Uterus (tissue), 4 donors: ENCODE data around the gene TMEM222. TPM values are rescaled to one million over a fixed set of nuclear protein-coding genes. Genes with fewer than 3 reads are reported as not detected.

Experiments used
- DNase-seq, 2 donors: peaks; one replicate each; pipeline ENCODE4 v3.0.0-alpha.2; 2019 to 2020
- H3K27ac ChIP-seq, 2 donors: fragments of 200-600 bp; sonication (generic); 1 replicate in 1 of 2; 2 replicates in 1 of 2; pipeline ENCODE4 v1.5.1; 2016 to 2018
- H3K27me3 ChIP-seq, 2 donors: fragments of 200-600 bp; sonication (generic); one replicate each; pipeline ENCODE4 v1.5.1; 2018 to 2019; ENCODE audit warnings: control low read depth in 1 of 2
- H3K36me3 ChIP-seq, 2 donors: fragments of 200-600 bp; sonication (generic); one replicate each; pipeline ENCODE4 v1.5.1; 2019; ENCODE audit warnings: control low read depth in 1 of 2
- H3K4me1 ChIP-seq, 2 donors: fragments of 200-600 bp; sonication (generic); one replicate each; pipeline ENCODE4 v1.5.1; 2018 to 2019; ENCODE audit warnings: control low read depth in 1 of 2
- H3K4me3 ChIP-seq, 2 donors: fragments of 200-600 bp; sonication (generic); 1 replicate in 1 of 2; 2 replicates in 1 of 2; pipeline ENCODE4 v1.5.1; 2018 to 2019; ENCODE audit warnings: mild to moderate bottlenecking in 1 of 2
- H3K9me3 ChIP-seq, 2 donors: fragments of 200-600 bp; sonication (generic); one replicate each; pipeline ENCODE4 v1.5.1; 2019; ENCODE audit warnings: control low read depth in 1 of 2
- CTCF ChIP-seq, 4 experiments: fragments of 200-600 bp in 2 of 4; fragments of 450-650 bp in 2 of 4; sonication (generic) in 2 of 4; IDR thresholded peaks; one replicate each; pipeline ENCODE4 v1.5.1; 2016 to 2019; ENCODE audit warnings: antibody characterized with exemption in 4 of 4, mild to moderate bottlenecking in 2 of 4, moderate library complexity in 1 of 4
- POLR2A ChIP-seq, 2 donors: fragments of 450-650 bp; IDR thresholded peaks; one replicate each; pipeline ENCODE4 v1.6.1; 2016; ENCODE audit warnings: antibody characterized with exemption in 2 of 2, mild to moderate bottlenecking in 1 of 2, moderate library complexity in 1 of 2
- intact Hi-C: fragments of 100-400 bp; cut with DNase I; formaldehyde crosslinking; loops from one replicate; pipeline ENCODE4 v1.15.1; 2023; ENCODE audit warnings: low total_unique reads
- total RNA-seq, 4 donors: library from RNA; depleted of rRNA in 3 of 4; stranded (reverse); fragments of >200 nt in 3 of 4; gene quantifications; one replicate each; pipeline versions ENCODE4 v1.1.0 to v1.2.4, GENCODE V29; 2014 to 2023
- donor health status: DM: yes; HTN: yes; CAD: no.

Gene TMEM222
- total RNA-seq, 4 donors from 2014 or later: 9.7 to 43.9 (median 18.6) TPM

GRCh38 chr1:27350663-27351540, 28.9 kb downstream of the TMEM222 start:
- TF ChIP-seq POLR2A (IDR thresholded peaks at IDR 0.05) (no peak), CTCF (IDR thresholded peaks at IDR 0.05) (no peak)
- no peaks in the 10 kb centered on the region for H3K36me3 ChIP-seq
- no peaks in the 10 kb centered on the region for H3K9me3 ChIP-seq
- intact Hi-C loops: no loop called here
- no peak for DNase-seq
- H3K27ac ChIP-seq: no peak overlapping the region
- peaks cover 0 to 4% of the 10 kb centered on the region in 2 donors for H3K27me3 ChIP-seq
- H3K4me1 ChIP-seq: no peaks in the 10 kb centered on the region
- H3K4me3 ChIP-seq: no peak overlapping the region

GRCh38 chr1:27351541-27352107, 29.7 kb downstream of the TMEM222 start:
- TF ChIP-seq CTCF (IDR thresholded peaks at IDR 0.05) (peak in 1 of 4 experiments; percentile 4), POLR2A (IDR thresholded peaks at IDR 0.05) (no peak)
- H3K36me3 ChIP-seq: no peaks in the 10 kb centered on the region
- no peak overlapping the region for H3K27ac ChIP-seq
- no peak for DNase-seq
- intact Hi-C loops: no loop called here
- peaks cover 0 to 4% of the 10 kb centered on the region in 2 donors for H3K27me3 ChIP-seq
- no peaks in the 10 kb centered on the region for H3K4me1 ChIP-seq
- no peak overlapping the region for H3K4me3 ChIP-seq
- H3K9me3 ChIP-seq: no peaks in the 10 kb centered on the region

GRCh38 chr1:27353166-27353565, 31.2 kb downstream of the TMEM222 start:
- no peak overlapping the region for H3K27ac ChIP-seq
- no peak for DNase-seq
- H3K36me3 ChIP-seq: no peaks in the 10 kb centered on the region
- intact Hi-C loops: no loop called here
- TF ChIP-seq POLR2A (IDR thresholded peaks at IDR 0.05) (no peak), CTCF (IDR thresholded peaks at IDR 0.05) (no peak)
- no peaks in the 10 kb centered on the region for H3K4me1 ChIP-seq
- peaks cover 0 to 4% of the 10 kb centered on the region in 2 donors for H3K27me3 ChIP-seq
- no peak overlapping the region for H3K4me3 ChIP-seq
- no peaks in the 10 kb centered on the region for H3K9me3 ChIP-seq

GRCh38 chr1:27353629-27354028, 31.7 kb downstream of the TMEM222 start:
- Histone ChIP-seq H3K36me3 (no peaks in the 10 kb centered on the region), H3K27ac (no peak overlapping the region), H3K27me3 (peaks cover 0 to 4% of the 10 kb centered on the region in 2 donors), H3K4me1 (no peaks in the 10 kb centered on the region), H3K4me3 (no peak overlapping the region), H3K9me3 (no peaks in the 10 kb centered on the region)
- no peak for DNase-seq
- TF ChIP-seq POLR2A (IDR thresholded peaks at IDR 0.05): no peak
- no peak for TF ChIP-seq CTCF (IDR thresholded peaks at IDR 0.05)
- intact Hi-C loops: no loop called here

GRCh38 chr1:27355683-27356082, 33.7 kb downstream of the TMEM222 start:
- H3K27me3 ChIP-seq: no peaks in the 10 kb centered on the region
- no peaks in the 10 kb centered on the region for H3K9me3 ChIP-seq
- no peaks in the 10 kb centered on the region for H3K36me3 ChIP-seq
- H3K4me1 ChIP-seq: no peaks in the 10 kb centered on the region
- TF ChIP-seq CTCF (IDR thresholded peaks at IDR 0.05): no peak
- TF ChIP-seq POLR2A (IDR thresholded peaks at IDR 0.05): no peak
- DNase-seq: no peak
- H3K27ac ChIP-seq: no peak overlapping the region
- intact Hi-C loops: loop anchor here (5.0 kb wide), 1 partner anchor 37 kb away; the partner anchor contains the start of gene GPR3
- H3K4me3 ChIP-seq: no peak overlapping the region
